Parathyroid adenoma (tissue), 2 donors: ENCODE measurements around the gene KDM1B.
"Not testable (repeated sequence)": the region's sequence is repeated elsewhere in the genome, so short reads cannot be mapped to it uniquely, and the experiment has no call there.

Experiments used
- H2AFZ ChIP-seq: fragments of 300-600 bp; sonication (generic); one replicate; pipeline ENCODE4 v1.7.0; 2017; ENCODE audit warnings: antibody characterized with exemption, mild to moderate bottlenecking
- H3K27ac ChIP-seq: fragments of 300-600 bp; sonication (generic); one replicate; pipeline ENCODE4 v1.7.0; 2017
- H3K27me3 ChIP-seq: fragments of 300-600 bp; sonication (generic); one replicate; pipeline ENCODE4 v1.7.0; 2017; ENCODE audit warnings: low read length; ENCODE audit not compliant: control insufficient read depth, insufficient read depth
- H3K36me3 ChIP-seq: fragments of 300-600 bp; sonication (generic); one replicate; pipeline ENCODE4 v1.7.0; 2017; ENCODE audit warnings: low read length; ENCODE audit not compliant: control insufficient read depth, insufficient read depth
- H3K4me1 ChIP-seq: fragments of 300-600 bp; sonication (generic); one replicate; pipeline ENCODE4 v1.7.0; 2017; ENCODE audit warnings: control low read depth
- H3K4me2 ChIP-seq: fragments of 300-600 bp; sonication (generic); one replicate; pipeline ENCODE4 v1.7.0; 2017; ENCODE audit warnings: low read length
- H3K4me3 ChIP-seq: fragments of 300-600 bp; sonication (generic); one replicate; pipeline ENCODE4 v1.7.0; 2017; ENCODE audit warnings: low read depth, low read length
- H3K79me2 ChIP-seq: fragments of 300-600 bp; sonication (generic); one replicate; pipeline ENCODE4 v1.7.0; 2017; ENCODE audit warnings: control low read depth
- H3K9ac ChIP-seq: fragments of 300-600 bp; sonication (generic); one replicate; pipeline ENCODE4 v1.7.0; 2017; ENCODE audit warnings: mild to moderate bottlenecking
- H3K9me3 ChIP-seq: fragments of 300-600 bp; sonication (generic); one replicate; pipeline ENCODE4 v1.7.0; 2017; ENCODE audit warnings: low read length; ENCODE audit not compliant: control insufficient read depth
- TF ChIP-seq, protein P1 (sequence below): fragments of 300-600 bp; sonication (generic); IDR thresholded peaks from one replicate; pipeline ENCODE4 v1.7.0; 2017; ENCODE audit warnings: antibody characterized with exemption, mild to moderate bottlenecking
- donor health status: primary hyperparathyroidism.

The KDM1B gene

DNA sequence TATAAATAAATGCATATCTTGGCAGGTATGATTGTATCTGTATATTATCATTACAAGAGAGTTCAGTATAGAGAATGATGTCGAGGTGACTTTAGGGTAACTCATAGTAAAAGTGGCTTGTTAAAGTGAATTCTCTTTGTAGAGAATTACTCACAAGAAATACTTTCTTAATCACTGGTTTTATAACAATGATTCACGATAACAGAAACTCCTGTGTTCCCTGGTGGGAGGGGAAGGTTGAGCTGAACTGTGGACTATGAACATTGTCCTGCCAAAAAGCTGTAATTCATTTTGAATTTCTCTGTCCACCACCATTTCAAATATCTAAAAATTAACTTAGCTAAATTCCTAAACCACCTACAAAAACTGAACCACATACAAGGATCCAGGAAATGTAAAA, 8.1 kb upstream of the KDM1B start:
- Histone ChIP-seq H3K79me2 (no peaks in the 10 kb centered on the region), H3K4me3 (no peak overlapping the region), H3K4me1 (no peaks in the 10 kb centered on the region), H2AFZ (no peak overlapping the region), H3K4me2 (no peak overlapping the region), H3K27ac (no peak overlapping the region), H3K36me3 (no peaks in the 10 kb centered on the region), H3K9ac (no peak overlapping the region), H3K9me3 (no peaks in the 10 kb centered on the region), H3K27me3 (no peaks in the 10 kb centered on the region)
- TF ChIP-seq, protein P1, sequence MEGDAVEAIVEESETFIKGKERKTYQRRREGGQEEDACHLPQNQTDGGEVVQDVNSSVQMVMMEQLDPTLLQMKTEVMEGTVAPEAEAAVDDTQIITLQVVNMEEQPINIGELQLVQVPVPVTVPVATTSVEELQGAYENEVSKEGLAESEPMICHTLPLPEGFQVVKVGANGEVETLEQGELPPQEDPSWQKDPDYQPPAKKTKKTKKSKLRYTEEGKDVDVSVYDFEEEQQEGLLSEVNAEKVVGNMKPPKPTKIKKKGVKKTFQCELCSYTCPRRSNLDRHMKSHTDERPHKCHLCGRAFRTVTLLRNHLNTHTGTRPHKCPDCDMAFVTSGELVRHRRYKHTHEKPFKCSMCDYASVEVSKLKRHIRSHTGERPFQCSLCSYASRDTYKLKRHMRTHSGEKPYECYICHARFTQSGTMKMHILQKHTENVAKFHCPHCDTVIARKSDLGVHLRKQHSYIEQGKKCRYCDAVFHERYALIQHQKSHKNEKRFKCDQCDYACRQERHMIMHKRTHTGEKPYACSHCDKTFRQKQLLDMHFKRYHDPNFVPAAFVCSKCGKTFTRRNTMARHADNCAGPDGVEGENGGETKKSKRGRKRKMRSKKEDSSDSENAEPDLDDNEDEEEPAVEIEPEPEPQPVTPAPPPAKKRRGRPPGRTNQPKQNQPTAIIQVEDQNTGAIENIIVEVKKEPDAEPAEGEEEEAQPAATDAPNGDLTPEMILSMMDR: no peak

DNA sequence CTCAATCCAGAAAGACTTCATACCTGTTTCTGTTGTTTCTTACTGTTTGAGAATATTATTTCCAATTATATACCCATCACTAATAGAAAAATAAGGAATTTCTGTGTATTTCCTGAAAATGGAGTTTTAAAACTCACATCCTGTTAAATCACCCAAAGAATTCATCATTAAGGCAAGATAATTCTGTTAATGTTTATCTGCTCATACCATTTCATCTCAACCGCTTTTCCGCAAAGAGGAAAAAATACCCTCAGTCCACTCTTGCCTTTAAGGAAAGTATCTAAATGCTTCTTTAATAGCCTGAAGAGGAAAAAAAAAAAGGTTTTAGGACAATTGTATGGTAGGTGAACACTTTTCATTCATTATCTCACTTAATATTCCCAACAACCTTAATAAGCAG, 7.6 kb upstream of the KDM1B start:
- H3K9ac ChIP-seq: no peak overlapping the region
- no peak overlapping the region for H3K4me2 ChIP-seq
- H3K9me3 ChIP-seq: no peaks in the 10 kb centered on the region
- peaks cover 3% of the 10 kb centered on the region for H3K4me1 ChIP-seq
- no peak overlapping the region for H3K4me3 ChIP-seq
- TF ChIP-seq, protein P1: no peak
- no peaks in the 10 kb centered on the region for H3K79me2 ChIP-seq
- no peaks in the 10 kb centered on the region for H3K36me3 ChIP-seq
- no peak overlapping the region for H3K27ac ChIP-seq
- H3K27me3 ChIP-seq: no peaks in the 10 kb centered on the region
- H2AFZ ChIP-seq: no peak overlapping the region

GRCh38 chr6:18148304-18149025, 6.8 kb upstream of the KDM1B start:
- peaks cover 10% of the 10 kb centered on the region for H3K4me1 ChIP-seq
- no peaks in the 10 kb centered on the region for H3K9me3 ChIP-seq
- H3K79me2 ChIP-seq: no peaks in the 10 kb centered on the region
- H3K27me3 ChIP-seq: no peaks in the 10 kb centered on the region
- H3K36me3 ChIP-seq: no peaks in the 10 kb centered on the region
- H3K27ac ChIP-seq: no peak overlapping the region
- no peak overlapping the region for H3K4me3 ChIP-seq
- TF ChIP-seq, protein P1: no peak
- H3K4me2 ChIP-seq: no peak overlapping the region
- no peak overlapping the region for H2AFZ ChIP-seq
- no peak overlapping the region for H3K9ac ChIP-seq

DNA sequence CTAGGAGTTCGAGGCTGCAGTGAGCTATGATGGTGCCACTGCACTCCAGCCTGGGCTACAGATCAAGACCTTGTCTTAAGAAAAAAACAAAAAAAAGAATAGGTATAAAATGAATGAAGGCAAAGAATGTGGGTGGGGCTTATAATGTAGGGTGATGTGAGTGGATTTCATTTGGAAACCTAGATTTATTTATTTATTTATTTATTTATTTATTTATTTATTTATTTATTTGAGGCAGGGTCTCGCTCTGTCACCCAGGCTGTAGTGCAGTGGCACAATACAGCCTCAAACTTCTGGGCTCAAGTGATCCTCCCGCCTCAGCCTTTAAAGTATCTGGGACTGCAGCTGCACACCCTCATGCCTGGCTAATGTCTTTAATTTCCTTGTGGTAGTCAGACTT, 3.8 kb upstream of the KDM1B start:
- H3K4me1 ChIP-seq: peaks cover 14% of the 10 kb centered on the region
- H3K27ac ChIP-seq, H3K4me2 ChIP-seq, H3K27me3 ChIP-seq, H3K9me3 ChIP-seq, H2AFZ ChIP-seq, H3K4me3 ChIP-seq, H3K36me3 ChIP-seq, H3K9ac ChIP-seq, H3K79me2 ChIP-seq: not testable (repeated sequence)

DNA sequence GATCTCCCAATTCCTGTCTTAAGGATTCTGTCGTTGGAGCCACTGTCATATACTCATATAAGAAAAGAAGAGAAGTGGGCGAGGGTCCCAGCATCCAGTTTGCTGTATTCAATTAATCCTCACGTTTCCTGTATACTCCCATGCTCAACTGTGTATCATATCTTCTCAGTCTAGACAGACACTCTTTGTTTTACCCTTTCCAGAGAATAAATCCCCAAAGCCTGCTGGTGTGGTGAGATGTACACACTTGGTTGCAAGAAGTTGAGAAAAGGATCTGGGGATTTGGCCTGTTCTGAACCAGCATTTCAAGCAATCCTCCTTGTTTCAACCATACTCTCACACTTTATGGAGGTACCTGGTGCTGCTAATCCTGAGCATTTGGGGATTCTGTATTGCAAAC, 3.4 kb upstream of the KDM1B start:
- TF ChIP-seq, protein P1: no peak
- Histone ChIP-seq H3K4me2 (no peak overlapping the region), H3K4me1 (peaks cover 14% of the 10 kb centered on the region), H3K9me3 (no peaks in the 10 kb centered on the region), H3K79me2 (no peaks in the 10 kb centered on the region), H3K9ac (no peak overlapping the region), H3K27me3 (no peaks in the 10 kb centered on the region), H3K4me3 (no peak overlapping the region), H3K27ac (no peak overlapping the region), H2AFZ (no peak overlapping the region), H3K36me3 (no peaks in the 10 kb centered on the region)
